Central memory CD8-positive, alpha-beta T cell (primary cell): ENCODE measurements around the gene PRDM11.

Source experiments
- ATAC-seq: fragments of 150-1000 bp; cut with Tn5 transposase; replicated peaks from 2 replicates; pipeline ENCODE4 v1.10.0; 2022; ENCODE audit warnings: mild to moderate bottlenecking, moderate FRiP score, moderate number of reproducible peaks; ENCODE audit not compliant: poor library complexity, severe bottlenecking; ENCODE audit errors: extremely low read depth
- DNase-seq, 2 donors: peaks; one replicate each; pipeline ENCODE4 v3.0.0; 2021; ENCODE audit warnings: low spot score in 2 of 2
- H3K27ac Mint-ChIP-seq: one replicate; pipeline ENCODE4 v1.8.0; 2022; ENCODE audit warnings: low read depth, mild to moderate bottlenecking, moderate library complexity, mixed read lengths
- H3K27me3 Mint-ChIP-seq: one replicate; pipeline ENCODE4 v1.8.0; 2022; ENCODE audit warnings: mixed read lengths
- H3K36me3 Mint-ChIP-seq: one replicate; pipeline ENCODE4 v1.8.0; 2022; ENCODE audit warnings: mild to moderate bottlenecking, moderate library complexity, mixed read lengths; ENCODE audit not compliant: insufficient read depth
- H3K4me1 Mint-ChIP-seq: one replicate; pipeline ENCODE4 v1.8.0; 2022; ENCODE audit warnings: mixed read lengths
- H3K4me3 Mint-ChIP-seq: one replicate; pipeline ENCODE4 v1.8.0; 2022; ENCODE audit warnings: mild to moderate bottlenecking, moderate library complexity, mixed read lengths
- H3K9me3 Mint-ChIP-seq: one replicate; pipeline ENCODE4 v1.8.0; 2022; ENCODE audit warnings: mixed read lengths

Gene PRDM11

DNA sequence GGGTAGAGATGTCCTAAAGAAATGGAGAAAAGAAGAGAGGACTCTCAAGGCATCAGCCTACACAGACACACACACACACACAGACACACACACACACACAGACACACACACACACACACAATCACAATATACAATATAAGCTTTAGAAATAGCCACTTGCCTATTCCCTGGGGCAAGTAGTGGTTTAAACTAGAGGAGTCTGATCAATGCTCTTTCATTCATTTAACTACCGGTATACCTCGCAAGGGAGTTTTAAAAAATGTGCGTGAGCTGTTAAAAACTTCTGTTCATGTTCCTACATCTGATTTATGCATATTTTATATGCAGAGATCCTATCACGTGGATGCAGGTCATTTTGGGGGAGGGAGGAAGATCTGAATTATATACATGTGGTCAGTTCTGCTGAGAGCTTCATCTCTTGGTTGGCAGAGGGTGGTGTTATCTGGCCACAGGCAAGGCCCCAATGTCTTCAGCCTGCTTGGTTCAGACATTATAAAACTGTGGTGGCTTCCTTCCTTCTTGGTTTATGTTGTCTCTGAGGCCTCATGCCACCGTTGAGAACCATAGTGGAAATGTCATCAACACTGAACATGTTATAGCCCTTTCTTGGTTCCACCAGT lies 83.1 kb downstream of the PRDM11 start:
- no peaks in the 10 kb centered on the region for H3K4me1 Mint-ChIP-seq
- no peak for DNase-seq
- H3K27ac Mint-ChIP-seq = no peak overlapping the region
- no peaks in the 10 kb centered on the region for H3K9me3 Mint-ChIP-seq
- no peaks in the 10 kb centered on the region for H3K36me3 Mint-ChIP-seq
- ATAC-seq = no peak
- H3K27me3 Mint-ChIP-seq = no peaks in the 10 kb centered on the region
- H3K4me3 Mint-ChIP-seq = no peak overlapping the region

DNA sequence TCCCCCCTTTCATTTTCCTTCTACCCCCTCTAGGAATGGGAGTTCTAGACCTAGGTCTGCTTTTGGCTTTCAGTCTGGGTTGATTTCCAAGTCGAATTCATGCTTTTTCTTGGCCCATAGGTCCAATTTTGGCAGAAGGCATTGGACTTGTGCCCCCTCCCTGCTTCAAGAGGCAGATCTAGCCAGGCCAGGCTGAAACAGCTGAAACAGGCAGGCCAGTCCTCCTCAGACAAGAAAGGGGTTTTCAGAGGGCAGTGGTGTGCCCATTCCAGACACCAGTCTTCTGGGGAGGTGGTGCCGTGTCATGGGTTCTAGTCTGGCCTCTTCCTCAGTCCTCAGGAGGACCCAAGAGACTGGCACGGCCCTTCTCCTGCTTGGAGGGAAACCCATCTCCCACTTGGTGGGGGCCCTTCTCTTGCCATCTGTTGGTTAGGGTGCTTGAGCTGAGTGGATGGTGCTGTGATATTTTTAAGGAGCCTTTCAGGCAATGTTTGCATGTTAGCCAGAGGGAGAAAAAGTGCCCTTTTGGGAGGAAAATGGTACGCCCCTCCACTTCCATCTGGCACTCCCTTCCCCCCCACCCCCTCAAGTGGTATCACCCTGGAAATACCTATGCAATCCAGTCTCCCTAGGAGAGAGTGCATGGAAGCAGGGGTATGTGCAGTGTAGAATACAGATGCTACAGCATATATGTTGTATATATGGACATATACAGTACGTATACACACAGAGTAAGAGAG lies 86.1 kb downstream of the PRDM11 start:
- no peaks in the 10 kb centered on the region for H3K4me1 Mint-ChIP-seq
- DNase-seq (no peak), ATAC-seq (no peak)
- peaks cover 14% of the 10 kb centered on the region for H3K27me3 Mint-ChIP-seq
- peaks cover 3% of the 10 kb centered on the region for H3K36me3 Mint-ChIP-seq
- H3K4me3 Mint-ChIP-seq = no peak overlapping the region
- H3K9me3 Mint-ChIP-seq = no peaks in the 10 kb centered on the region
- H3K27ac Mint-ChIP-seq = no peak overlapping the region

DNA sequence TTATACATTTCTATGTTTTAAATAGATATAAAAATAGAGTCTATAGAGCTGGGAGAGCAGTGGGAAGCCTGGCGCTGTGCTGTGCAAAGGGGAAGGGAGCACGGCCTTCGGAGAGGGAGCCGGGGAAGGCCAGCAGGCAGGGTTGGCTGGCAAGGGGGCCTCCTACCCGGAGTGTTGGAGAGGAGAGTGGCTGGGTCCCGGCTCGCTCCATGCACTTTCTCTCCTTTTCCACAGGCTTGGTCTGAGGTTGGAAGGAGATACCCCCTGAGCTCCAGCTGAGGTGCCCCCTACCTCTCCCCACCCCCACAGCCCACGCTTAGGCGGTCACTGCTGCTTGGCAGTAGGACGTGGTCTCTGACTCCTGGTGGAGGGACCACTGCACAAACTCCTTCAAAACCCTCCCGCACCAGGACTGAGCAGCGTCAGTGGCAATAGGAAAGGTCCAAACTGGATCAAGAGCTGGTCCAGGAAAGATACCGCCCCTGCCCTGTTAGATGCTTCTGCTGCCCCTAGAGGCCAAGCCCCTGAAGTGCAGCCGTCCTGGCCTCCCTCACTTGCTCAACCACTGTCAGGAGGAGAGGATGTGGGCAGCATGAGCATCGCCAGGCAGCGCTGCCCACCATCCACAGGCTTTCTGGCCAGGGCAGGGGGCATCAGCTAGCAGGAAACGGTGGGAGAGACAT lies 86.8 kb downstream of the PRDM11 start:
- Mint-ChIP-seq H3K9me3 (no peaks in the 10 kb centered on the region), H3K4me3 (no peak overlapping the region), H3K27ac (no peak overlapping the region), H3K36me3 (peaks cover 3% of the 10 kb centered on the region), H3K27me3 (peaks cover 21% of the 10 kb centered on the region), H3K4me1 (no peaks in the 10 kb centered on the region)
- ATAC-seq (no peak), DNase-seq (peak; percentile 45 to 47)

DNA sequence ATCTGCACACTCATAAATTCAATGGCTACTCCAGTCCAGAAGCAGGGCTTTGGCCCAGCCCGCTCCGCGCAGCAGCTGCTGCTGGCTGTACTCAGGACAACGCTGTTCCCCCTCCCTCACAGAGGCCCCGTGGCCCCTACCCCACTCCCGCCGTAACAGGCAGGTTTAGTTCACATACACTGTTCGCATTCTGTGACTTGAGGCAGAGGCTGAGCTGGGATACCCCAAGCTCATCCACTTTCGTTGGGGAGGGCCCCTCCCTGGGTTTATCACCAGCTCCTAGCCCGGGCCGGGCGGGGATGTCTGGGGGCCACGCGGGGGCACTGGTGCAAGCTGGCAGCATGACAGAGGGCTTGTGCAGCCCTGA lies 87.3 kb downstream of the PRDM11 start:
- Mint-ChIP-seq H3K27me3 (peaks cover 25% of the 10 kb centered on the region), H3K36me3 (peaks cover 3% of the 10 kb centered on the region), H3K4me3 (no peak overlapping the region), H3K4me1 (no peaks in the 10 kb centered on the region), H3K9me3 (no peaks in the 10 kb centered on the region), H3K27ac (no peak overlapping the region)
- DNase-seq (no peak), ATAC-seq (no peak)

DNA sequence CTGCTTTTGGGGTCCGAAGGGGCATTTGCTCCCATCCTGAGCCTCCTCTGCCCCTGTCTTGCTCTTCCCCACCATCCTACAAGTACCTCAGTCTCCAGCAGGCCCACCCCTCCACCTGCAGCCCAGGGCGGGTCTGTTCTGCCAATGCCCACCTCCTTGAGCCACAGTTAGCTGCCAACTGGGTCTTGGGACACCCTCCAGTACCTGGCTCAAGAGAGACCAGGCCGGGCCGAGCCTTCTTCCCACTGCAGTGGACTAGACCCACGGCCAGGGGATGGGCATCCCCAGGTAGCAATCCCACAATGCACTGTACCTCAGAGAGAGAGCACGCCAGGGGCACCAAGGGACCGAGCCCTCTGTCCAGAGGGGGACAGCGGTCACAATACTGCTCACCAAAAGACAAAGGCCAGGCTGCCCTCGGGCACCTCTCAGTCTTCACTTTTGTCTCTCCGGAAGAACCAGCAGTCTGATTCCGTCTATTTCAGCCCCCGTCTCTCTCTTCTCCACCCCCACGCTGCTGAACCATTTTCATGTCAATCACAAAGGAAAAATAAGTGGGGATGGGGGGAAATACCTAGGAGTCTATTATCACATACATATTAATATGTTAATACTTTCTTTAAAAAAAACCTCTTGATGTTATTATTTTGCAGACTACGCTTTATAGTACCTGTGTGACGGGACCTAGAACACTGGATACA lies 88.0 kb downstream of the PRDM11 start:
- Mint-ChIP-seq H3K27me3 (peaks cover 31% of the 10 kb centered on the region), H3K9me3 (no peaks in the 10 kb centered on the region), H3K36me3 (peaks cover 3% of the 10 kb centered on the region), H3K4me1 (no peaks in the 10 kb centered on the region), H3K4me3 (no peak overlapping the region), H3K27ac (no peak overlapping the region)
- DNase-seq (no peak), ATAC-seq (no peak)

DNA sequence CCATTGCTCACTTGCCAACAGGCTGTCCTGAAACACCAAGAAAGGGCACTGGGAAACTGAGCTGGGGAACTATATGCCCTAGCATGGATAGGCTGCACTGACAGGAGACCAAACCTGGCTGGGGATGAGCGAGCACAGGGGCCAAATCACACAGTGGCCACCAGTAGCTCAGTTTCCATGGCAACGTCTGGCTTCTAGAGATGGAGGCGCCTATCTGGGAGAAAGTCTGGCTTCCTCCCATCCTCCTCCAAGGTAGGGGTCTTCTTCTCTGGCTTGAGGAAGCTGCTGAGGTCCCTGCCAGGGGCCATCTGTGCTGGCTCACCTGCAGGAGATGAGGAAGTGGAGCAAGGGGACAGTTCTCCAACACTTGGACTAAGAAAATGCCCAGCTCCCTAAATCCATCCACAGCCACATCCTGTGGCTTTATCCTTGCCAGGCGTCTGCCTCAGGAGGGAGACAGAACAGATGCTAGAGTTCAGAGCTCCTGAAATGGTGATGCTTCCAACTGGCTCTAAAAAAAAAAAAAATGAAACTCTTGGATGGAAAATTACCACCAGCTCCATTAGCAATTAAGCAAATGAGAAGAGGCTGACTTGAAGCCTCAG lies 91.4 kb downstream of the PRDM11 start:
- H3K4me3 Mint-ChIP-seq = no peak overlapping the region
- ATAC-seq (no peak), DNase-seq (no peak)
- H3K36me3 Mint-ChIP-seq = peaks cover 3% of the 10 kb centered on the region
- no peaks in the 10 kb centered on the region for H3K9me3 Mint-ChIP-seq
- H3K4me1 Mint-ChIP-seq = no peaks in the 10 kb centered on the region
- peaks cover 38% of the 10 kb centered on the region for H3K27me3 Mint-ChIP-seq
- H3K27ac Mint-ChIP-seq = no peak overlapping the region

DNA sequence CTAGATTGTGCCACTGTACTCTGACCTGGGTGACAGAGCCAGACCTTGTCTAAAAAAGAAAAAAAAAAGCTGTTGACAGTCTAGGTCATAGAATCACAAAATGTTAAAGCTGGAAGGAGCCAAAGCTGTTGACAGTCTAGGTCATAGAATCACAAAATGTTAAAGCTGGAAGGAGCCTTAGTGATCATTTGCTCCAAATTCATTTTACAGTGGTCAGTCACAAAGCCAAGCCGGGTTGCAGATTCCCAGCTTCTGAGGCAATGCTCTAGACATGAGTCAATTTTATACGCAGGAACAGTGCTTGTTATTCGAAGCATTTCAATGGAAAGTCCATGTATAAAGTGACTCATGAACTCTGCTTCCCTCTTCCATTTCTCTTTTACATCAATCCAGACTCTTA lies 92.3 kb downstream of the PRDM11 start:
- no peaks in the 10 kb centered on the region for H3K4me1 Mint-ChIP-seq
- DNase-seq (no peak), ATAC-seq (no peak)
- H3K4me3 Mint-ChIP-seq = no peak overlapping the region
- no peaks in the 10 kb centered on the region for H3K9me3 Mint-ChIP-seq
- no peak overlapping the region for H3K27ac Mint-ChIP-seq
- H3K36me3 Mint-ChIP-seq = peaks cover 3% of the 10 kb centered on the region
- H3K27me3 Mint-ChIP-seq = peaks cover 38% of the 10 kb centered on the region

DNA sequence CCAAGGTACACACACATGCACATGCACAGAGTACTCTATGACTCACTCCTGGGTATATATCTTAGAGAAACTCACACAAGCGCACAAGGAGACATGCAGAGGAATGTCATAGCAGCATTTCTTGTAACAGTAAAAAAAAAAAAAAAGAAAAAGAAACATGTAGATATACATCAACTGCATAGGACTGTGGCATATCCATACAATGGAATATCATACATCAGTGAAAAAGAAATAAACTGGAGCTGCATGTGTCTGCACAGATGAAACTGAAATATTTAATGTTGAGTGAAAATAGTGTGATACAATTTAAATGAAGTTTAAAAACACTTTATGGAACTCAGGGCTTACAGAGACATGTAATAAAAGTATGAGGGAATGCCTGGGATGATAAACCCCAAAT lies 93.3 kb downstream of the PRDM11 start:
- H3K27me3 Mint-ChIP-seq = peaks cover 38% of the 10 kb centered on the region
- DNase-seq (no peak), ATAC-seq (no peak)
- no peak overlapping the region for H3K4me3 Mint-ChIP-seq
- no peak overlapping the region for H3K27ac Mint-ChIP-seq
- no peaks in the 10 kb centered on the region for H3K4me1 Mint-ChIP-seq
- no peaks in the 10 kb centered on the region for H3K9me3 Mint-ChIP-seq
- peaks cover 3% of the 10 kb centered on the region for H3K36me3 Mint-ChIP-seq

DNA sequence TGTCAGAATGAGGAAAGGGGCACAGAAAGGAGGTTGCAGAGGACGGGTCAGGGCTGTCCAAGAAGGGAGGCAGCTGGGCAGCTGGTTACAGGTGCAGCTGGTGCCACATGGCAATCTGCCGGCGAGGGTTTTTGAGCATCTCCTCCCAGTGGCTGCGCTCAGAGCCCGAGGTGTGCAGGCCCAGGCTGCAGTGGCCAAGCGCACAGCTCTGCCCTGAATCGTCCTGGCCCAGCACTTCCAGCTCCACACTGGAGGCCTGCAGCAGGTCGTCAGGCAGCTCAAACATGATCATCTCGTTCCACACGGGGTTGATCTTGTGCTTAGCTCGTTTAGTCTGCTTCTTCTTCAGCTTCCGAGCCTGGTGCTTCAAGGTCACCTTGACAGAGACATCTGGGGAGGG lies 97.5 kb downstream of the PRDM11 start:
- Mint-ChIP-seq H3K9me3 (no peaks in the 10 kb centered on the region), H3K36me3 (no peaks in the 10 kb centered on the region), H3K4me3 (no peak overlapping the region), H3K4me1 (no peaks in the 10 kb centered on the region), H3K27me3 (peaks cover 27% of the 10 kb centered on the region), H3K27ac (no peak overlapping the region)
- no peak for ATAC-seq
- no peak for DNase-seq

DNA sequence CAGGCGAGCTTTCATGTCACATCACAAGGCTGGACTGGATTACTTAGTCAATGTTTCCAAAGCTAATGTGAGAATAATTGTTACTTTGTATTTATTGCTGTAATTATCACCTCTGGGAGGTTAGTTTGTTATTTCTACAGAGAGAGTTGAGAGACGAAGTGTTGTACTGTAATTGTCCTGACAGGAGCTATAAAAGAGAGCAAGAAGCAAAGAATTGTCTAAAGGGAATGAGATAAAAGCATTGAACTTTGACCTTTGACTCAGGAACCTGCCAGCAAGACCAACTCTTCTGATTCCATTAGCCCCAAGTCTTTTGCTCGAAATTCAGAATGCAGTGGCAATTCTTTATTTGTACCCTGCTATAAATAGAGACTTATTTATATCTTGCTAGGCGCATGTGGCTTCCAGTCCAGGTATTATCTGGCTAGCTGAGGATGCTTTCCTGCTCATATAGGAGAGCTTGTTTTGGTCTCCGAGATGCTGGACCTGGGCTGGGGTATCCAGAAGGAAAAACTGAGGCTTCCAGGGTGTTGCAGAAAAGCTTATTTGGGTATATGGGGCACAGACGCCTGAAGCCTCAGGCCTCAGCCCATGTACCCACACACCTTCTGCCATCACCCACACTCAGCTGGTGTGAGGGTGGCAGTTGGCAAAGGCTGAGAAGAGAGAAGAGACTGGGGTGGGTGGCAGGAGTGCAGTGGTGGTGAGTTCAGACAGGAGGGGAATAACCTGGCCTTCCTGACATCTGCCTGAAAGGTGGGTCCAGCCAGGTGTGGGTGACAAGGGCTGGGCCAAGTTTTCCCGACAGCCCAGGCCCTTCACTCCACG lies 99.0 kb downstream of the PRDM11 start:
- Mint-ChIP-seq H3K4me1 (no peaks in the 10 kb centered on the region), H3K27me3 (peaks cover 24% of the 10 kb centered on the region), H3K4me3 (no peak overlapping the region), H3K36me3 (no peaks in the 10 kb centered on the region), H3K27ac (no peak overlapping the region), H3K9me3 (no peaks in the 10 kb centered on the region)
- DNase-seq (no peak), ATAC-seq (no peak)

DNA sequence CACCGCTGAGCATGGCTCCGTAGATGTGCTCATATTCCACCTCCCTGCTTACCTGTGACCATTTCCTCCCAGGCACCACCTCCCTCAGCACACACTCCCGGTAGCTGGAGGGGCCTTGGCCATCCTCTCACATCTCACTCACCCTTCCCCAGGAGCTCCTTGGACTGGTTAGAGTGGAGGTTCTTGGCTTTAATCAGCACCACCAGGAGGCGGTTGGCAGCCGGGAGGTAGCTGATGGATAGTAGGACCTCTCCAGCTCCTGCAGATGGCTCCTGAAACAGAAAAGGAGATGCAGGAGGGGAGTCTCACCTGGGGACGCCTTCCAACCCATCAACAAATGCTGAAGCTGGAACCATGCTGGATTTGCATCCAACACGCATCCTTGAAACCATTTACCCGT lies 99.8 kb downstream of the PRDM11 start:
- Mint-ChIP-seq H3K4me1 (no peaks in the 10 kb centered on the region), H3K27ac (no peak overlapping the region), H3K4me3 (no peak overlapping the region), H3K27me3 (peaks cover 24% of the 10 kb centered on the region), H3K9me3 (no peaks in the 10 kb centered on the region), H3K36me3 (no peaks in the 10 kb centered on the region)
- ATAC-seq (no peak), DNase-seq (no peak)

DNA sequence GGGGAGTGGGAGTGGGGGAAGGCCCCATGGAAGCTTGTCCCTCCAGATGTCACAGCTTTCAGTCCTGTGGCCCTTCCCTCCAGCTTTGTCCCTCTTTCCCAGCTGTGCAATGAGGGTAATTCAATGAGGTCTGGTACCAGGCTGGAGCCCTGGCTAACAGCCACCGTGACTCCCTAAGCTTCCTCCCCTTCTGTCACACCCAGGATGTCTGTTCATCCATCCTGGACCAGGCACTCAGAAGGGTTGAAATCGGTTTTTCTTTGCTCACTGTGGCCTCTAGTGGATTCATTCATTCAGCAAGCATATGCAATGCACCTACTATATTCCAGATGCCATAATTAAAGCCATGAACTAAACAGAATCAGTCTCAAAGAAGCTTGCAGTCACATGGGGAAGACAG lies 101.0 kb downstream of the PRDM11 start:
- Mint-ChIP-seq H3K4me1 (no peaks in the 10 kb centered on the region), H3K27me3 (peaks cover 33% of the 10 kb centered on the region), H3K4me3 (no peak overlapping the region), H3K27ac (no peak overlapping the region), H3K36me3 (no peaks in the 10 kb centered on the region), H3K9me3 (no peaks in the 10 kb centered on the region)
- ATAC-seq (no peak), DNase-seq (no peak)
